Neuron (in vitro differentiated cells): ENCODE results near the gene TGIF2.
"Not testable (repeated sequence)": the region's sequence is repeated elsewhere in the genome, so short reads cannot be mapped to it uniquely, and the experiment has no call there.

ENCODE experiments used
- H2AFZ ChIP-seq: one replicate; pipeline ENCODE4 v1.6.1; 2013; ENCODE audit warnings: low read depth, mild to moderate bottlenecking, inconsistent platforms, low read length, moderate library complexity
- H3K27me3 ChIP-seq: one replicate; pipeline ENCODE4 v1.6.1; 2013; ENCODE audit warnings: low read length; ENCODE audit not compliant: insufficient read depth
- H3K36me3 ChIP-seq: one replicate; pipeline ENCODE4 v1.6.1; 2013; ENCODE audit warnings: low read length; ENCODE audit not compliant: insufficient read depth
- H3K4me1 ChIP-seq: one replicate; pipeline ENCODE4 v1.6.1; 2013; ENCODE audit warnings: low read length; ENCODE audit not compliant: insufficient read depth
- H3K4me3 ChIP-seq: 2 replicates; pipeline ENCODE4 v1.5.1; 2013; ENCODE audit warnings: mild to moderate bottlenecking, low read length, moderate library complexity
- H3K9me3 ChIP-seq: one replicate; pipeline ENCODE4 v1.6.1; 2013; ENCODE audit warnings: low read length

The TGIF2 gene

GRCh38 chr20:36624068-36624943 lies 50.9 kb downstream of the TGIF2 start:
- no peak overlapping the region for H3K4me3 ChIP-seq
- H3K27me3 ChIP-seq = no peaks in the 10 kb centered on the region
- H3K4me1 ChIP-seq = peaks cover 2% of the 10 kb centered on the region
- no peaks in the 10 kb centered on the region for H3K36me3 ChIP-seq
- no peaks in the 10 kb centered on the region for H3K9me3 ChIP-seq
- no peak overlapping the region for H2AFZ ChIP-seq

- H3K36me3 ChIP-seq = no peaks in the 10 kb centered on the region
- H3K4me3 ChIP-seq = no peak overlapping the region
- H2AFZ ChIP-seq = no peak overlapping the region
- peaks cover 2% of the 10 kb centered on the region for H3K4me1 ChIP-seq
- no peaks in the 10 kb centered on the region for H3K27me3 ChIP-seq
- H3K9me3 ChIP-seq = no peaks in the 10 kb centered on the region
Observed at GRCh38 chr20:36624944-36625324, 51.5 kb downstream of the TGIF2 start.

DNA sequence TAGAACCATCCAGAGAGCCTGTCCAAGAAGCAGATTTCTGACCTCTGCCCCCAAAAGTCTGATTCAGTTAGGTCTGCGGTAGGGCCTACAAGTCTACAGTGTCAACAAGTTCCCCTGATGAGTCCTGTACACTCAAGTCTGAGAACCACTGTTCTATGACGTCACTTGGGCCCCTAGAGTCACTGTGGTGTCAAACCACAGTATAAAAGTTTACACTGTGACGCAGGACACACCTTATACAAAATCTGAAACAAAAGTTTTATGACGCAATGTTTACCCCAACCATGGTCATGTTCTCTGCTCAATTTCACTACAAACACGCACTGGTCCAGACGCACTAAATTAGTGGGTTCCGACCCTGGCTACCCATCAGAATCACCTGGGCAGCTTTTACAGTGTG lies 54.7 kb downstream of the TGIF2 start:
- Histone ChIP-seq H3K4me3 (no peak overlapping the region), H3K9me3 (no peaks in the 10 kb centered on the region), H3K27me3 (no peaks in the 10 kb centered on the region), H2AFZ (no peak overlapping the region), H3K4me1 (peaks cover 2% of the 10 kb centered on the region), H3K36me3 (no peaks in the 10 kb centered on the region)

- Histone ChIP-seq H3K4me3 (no peak overlapping the region), H3K4me1 (no peaks in the 10 kb centered on the region), H2AFZ (no peak overlapping the region), H3K36me3 (no peaks in the 10 kb centered on the region), H3K9me3 (no peaks in the 10 kb centered on the region), H3K27me3 (no peaks in the 10 kb centered on the region)
Observed at GRCh38 chr20:36629719-36630681, 56.6 kb downstream of the TGIF2 start.

- H2AFZ ChIP-seq = no peak overlapping the region
- no peaks in the 10 kb centered on the region for H3K4me1 ChIP-seq
- H3K4me3 ChIP-seq = no peak overlapping the region
- no peaks in the 10 kb centered on the region for H3K36me3 ChIP-seq
- H3K27me3 ChIP-seq = no peaks in the 10 kb centered on the region
- H3K9me3 ChIP-seq = no peaks in the 10 kb centered on the region
Observed at GRCh38 chr20:36631646-36632045, 58.2 kb downstream of the TGIF2 start.

GRCh38 chr20:36632147-36632486 lies 58.7 kb downstream of the TGIF2 start:
- no peak overlapping the region for H3K4me3 ChIP-seq
- no peaks in the 10 kb centered on the region for H3K9me3 ChIP-seq
- no peaks in the 10 kb centered on the region for H3K4me1 ChIP-seq

GRCh38 chr20:36632487-36633284 lies 59.3 kb downstream of the TGIF2 start:
- H3K4me3 ChIP-seq = no peak overlapping the region
- H3K27me3 ChIP-seq = no peaks in the 10 kb centered on the region
- H2AFZ ChIP-seq = no peak overlapping the region
- H3K4me1 ChIP-seq = no peaks in the 10 kb centered on the region
- no peaks in the 10 kb centered on the region for H3K36me3 ChIP-seq
- H3K9me3 ChIP-seq = no peaks in the 10 kb centered on the region

More at GRCh38 chr20:36632147-36632486, 58.7 kb downstream of the TGIF2 start:
- Histone ChIP-seq H3K36me3 (no peaks in the 10 kb centered on the region), H3K27me3 (no peaks in the 10 kb centered on the region), H2AFZ (no peak overlapping the region)

GRCh38 chr20:36633285-36633772 lies 59.9 kb downstream of the TGIF2 start:
- H3K4me1 ChIP-seq = no peaks in the 10 kb centered on the region
- H2AFZ ChIP-seq = no peak overlapping the region
- no peaks in the 10 kb centered on the region for H3K27me3 ChIP-seq
- no peaks in the 10 kb centered on the region for H3K36me3 ChIP-seq
- H3K4me3 ChIP-seq = no peak overlapping the region
- no peaks in the 10 kb centered on the region for H3K9me3 ChIP-seq

DNA sequence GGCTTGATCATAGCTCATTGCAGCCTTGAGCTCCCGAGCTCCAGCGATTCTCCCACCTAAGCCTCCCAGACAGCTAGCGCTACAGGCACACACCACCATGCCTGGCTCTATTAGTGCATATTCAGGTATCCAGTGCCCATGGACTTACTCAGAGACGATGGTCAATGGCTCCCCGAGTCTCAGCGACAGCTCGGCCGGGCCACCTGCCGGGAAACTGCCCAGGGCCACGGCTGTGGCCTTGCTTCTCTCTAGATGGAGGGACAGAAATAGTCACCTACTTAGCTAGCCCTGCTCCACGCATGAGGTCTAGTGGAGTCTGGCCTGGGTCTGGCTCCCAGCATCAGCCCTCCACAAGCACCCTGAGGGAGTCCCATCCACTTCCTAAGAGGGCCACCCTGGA lies 60.9 kb downstream of the TGIF2 start:
- H3K9me3 ChIP-seq = no peaks in the 10 kb centered on the region
- no peaks in the 10 kb centered on the region for H3K27me3 ChIP-seq
- H2AFZ ChIP-seq = no peak overlapping the region
- H3K4me3 ChIP-seq = no peak overlapping the region
- no peaks in the 10 kb centered on the region for H3K4me1 ChIP-seq
- H3K36me3 ChIP-seq = no peaks in the 10 kb centered on the region

DNA sequence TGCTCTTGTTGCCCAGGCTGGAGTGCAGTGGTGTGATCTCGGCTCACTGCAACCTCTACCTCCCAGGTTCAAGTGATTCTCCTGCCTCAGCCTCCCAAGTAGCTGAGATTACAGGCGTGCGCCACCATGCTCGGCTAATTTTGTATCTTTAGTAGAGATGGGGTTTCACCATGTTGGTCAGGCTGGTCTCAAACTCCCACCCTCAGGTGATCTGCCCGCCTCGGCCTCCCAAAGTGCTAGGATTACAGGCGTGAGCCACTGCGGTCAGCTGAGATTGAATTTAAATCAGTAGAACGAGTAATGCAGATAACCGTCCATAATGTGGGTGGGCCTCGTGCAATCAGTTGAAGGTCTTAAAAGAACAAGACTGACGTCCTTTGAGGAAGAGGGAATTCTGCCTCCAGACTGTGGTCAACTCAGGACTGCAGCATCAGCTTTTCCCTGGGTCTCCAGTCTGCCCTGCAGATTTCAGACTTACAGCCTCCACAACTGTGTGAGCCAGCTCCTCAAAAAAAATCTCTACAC lies 65.5 kb downstream of the TGIF2 start:
- H3K27me3 ChIP-seq, H3K9me3 ChIP-seq, H3K4me3 ChIP-seq, H3K4me1 ChIP-seq, H3K36me3 ChIP-seq, H2AFZ ChIP-seq: not testable (repeated sequence)

GRCh38 chr20:36641506-36641843 lies 68.1 kb downstream of the TGIF2 start:
- Histone ChIP-seq H3K27me3 (no peaks in the 10 kb centered on the region), H3K36me3 (no peaks in the 10 kb centered on the region), H3K4me1 (no peaks in the 10 kb centered on the region), H2AFZ (no peak overlapping the region), H3K4me3 (no peak overlapping the region), H3K9me3 (no peaks in the 10 kb centered on the region)

DNA sequence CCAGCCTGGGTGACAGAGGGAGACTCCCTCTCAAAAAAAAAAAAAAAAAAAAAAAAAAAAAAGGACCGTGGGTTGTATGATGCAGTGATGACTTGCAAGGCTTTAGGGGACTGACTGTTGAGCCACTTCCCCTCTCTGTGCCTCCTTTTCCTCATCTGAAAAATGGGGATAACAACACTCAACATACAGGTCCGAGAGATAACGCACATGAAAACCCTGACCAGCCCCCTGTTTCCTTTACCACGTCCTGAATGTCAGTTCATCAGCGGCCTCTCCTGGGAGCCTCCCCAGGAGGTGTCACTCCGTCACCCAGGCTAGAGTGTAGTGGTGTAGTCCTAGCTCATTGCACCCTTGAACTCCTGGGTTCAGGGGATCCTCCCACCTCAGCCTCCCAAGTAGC lies 68.7 kb downstream of the TGIF2 start:
- H3K36me3 ChIP-seq = no peaks in the 10 kb centered on the region
- H3K27me3 ChIP-seq = no peaks in the 10 kb centered on the region
- no peaks in the 10 kb centered on the region for H3K9me3 ChIP-seq
- H3K4me1 ChIP-seq = no peaks in the 10 kb centered on the region
- H3K4me3 ChIP-seq = no peak overlapping the region
- H2AFZ ChIP-seq = no peak overlapping the region
